ENCODE results near the gene ZCCHC2.

Gene ZCCHC2

DNA sequence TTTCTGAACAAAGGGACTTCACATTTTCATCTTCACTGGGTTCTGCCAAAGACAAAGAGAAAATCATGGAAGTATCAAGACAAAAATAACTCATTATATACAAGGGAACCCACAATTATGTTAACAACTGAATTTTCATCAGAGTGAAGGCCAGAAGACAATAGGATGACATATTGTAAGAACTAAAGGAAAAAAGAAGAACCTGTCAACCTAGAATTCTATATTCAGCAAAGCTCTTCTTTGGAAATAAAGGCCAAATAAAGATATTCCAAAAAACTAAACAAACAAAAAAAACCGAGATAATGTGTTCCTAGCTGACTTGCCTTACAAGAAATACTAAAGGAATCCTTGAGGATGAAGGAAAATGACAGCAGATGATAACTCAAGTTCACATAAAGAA is 10.3 kb upstream of the ZCCHC2 start:
- no peak for DNase-seq

DNA sequence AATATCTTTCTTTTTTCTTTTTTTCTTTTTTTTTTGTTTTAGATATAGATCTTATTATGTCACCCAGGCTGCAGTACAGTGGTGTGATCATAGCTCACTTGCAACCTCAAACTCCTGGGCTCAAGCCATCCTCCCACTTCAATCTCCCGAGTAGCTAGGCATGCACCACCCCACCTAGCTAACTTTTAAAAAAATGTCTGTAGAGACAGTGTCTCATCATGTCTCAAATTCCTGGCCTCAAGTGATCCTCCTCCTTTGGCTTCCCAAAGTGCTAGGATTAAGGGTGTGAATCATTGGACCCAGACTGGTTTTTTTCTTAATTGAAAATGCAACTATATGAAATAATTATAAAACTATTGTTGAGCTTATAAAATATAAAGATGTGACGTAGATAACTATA is 9.8 kb upstream of the ZCCHC2 start:
- no peak for DNase-seq

DNA sequence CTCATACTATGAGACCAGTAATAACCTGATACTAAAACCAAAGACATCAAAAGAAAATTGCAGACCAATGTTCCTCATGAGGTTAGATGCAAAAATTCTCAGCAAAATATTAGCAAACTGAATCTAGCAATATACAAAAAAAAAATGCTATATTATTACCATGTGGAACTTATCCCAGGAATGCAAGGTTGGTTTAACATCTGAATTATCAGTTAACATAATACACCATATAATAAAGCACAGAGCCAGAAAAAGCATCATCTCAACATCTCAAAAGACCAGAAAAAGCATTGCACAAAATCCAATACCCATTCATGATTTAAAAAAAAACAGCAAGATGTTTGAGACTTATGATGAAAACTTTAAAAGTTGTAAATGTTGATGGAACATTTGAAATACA is 8.3 kb upstream of the ZCCHC2 start:
- no peak for DNase-seq

DNA sequence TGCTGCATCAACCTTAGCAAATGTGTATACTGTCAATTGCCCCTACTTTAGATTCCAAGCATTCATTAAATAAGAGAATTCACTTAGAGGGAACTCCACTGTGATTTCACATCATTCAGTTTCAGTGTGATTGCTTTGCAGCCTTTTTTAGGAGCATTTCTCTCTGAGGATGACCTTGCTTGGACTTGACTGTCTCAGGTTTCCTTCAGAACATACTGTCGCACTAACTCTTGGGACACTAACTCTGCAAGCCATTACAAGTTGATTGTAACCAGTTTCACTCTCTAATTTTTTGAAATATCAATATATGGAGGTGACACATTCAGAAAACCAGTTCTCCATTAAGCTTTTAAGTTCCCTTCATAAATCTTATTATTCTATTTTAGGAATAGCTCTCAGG is 6.6 kb upstream of the ZCCHC2 start:
- DNase-seq, result no peak

- no peak for DNase-seq
These were observed 4.1 kb upstream of the ZCCHC2 start for GRCh38 chr18:62518460-62519375.

DNA sequence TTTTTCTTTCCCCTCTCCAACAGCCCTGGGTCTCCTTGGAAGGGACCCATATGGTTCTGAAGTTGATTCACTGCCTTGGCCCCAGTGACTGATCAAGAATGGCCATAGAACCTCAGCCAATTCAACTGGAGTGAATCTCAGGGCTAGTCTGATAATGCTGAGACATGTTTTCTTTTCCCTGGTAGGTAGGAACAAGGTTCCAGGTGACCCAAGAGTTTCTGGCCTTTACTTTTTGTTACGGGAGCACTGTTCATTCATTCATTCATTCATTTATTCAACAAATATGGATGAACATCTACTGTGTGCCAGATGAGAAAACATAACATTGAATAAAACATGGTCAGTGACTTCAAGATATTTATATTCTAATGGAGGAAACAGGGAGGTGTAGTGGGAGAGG is 3.1 kb upstream of the ZCCHC2 start:
- DNase-seq, result no peak

GRCh38 chr18:62521082-62521481 is 1.7 kb upstream of the ZCCHC2 start:
- DNase-seq, result no peak

DNA sequence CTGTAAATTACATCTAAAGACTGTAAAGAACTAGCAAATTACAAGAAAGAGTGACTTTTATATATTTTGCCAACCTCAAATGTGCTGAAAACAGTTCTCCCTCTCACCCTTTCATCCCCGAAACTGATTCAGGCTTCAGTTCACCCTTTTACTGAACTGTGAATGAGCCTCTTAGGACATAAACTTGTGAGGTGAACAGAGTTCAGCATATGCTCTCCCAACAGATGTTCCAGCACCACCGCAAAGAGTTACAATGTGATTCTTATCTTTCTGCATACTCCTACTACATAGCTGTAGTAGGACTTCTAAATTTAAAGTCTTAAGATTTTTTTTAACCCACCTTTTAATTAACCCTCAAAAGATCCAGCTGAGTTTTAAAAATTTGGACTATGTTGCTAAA is 1.2 kb upstream of the ZCCHC2 start:
- no peak for DNase-seq

DNA sequence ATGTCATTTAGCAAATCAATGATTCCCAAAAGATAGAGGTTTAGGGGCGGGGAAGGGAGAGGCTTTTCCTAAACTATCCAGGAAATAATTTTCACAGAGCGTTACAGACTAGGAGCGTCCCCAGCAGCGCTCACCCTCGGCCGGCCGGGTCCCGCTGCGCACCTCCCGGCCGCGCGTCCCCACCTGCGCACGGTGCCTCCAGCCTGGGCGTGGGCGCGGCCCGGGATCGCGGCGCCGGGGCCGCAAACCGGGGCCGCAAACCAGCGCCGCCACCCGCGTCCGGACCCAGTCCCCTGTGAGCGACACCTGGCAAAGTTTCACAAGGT is 684 bp upstream of the ZCCHC2 start:
- DNase-seq, result no peak

- DNase-seq, result no peak
These were observed 397 bp downstream of the ZCCHC2 start for GRCh38 chr18:62523255-62523588.

DNA sequence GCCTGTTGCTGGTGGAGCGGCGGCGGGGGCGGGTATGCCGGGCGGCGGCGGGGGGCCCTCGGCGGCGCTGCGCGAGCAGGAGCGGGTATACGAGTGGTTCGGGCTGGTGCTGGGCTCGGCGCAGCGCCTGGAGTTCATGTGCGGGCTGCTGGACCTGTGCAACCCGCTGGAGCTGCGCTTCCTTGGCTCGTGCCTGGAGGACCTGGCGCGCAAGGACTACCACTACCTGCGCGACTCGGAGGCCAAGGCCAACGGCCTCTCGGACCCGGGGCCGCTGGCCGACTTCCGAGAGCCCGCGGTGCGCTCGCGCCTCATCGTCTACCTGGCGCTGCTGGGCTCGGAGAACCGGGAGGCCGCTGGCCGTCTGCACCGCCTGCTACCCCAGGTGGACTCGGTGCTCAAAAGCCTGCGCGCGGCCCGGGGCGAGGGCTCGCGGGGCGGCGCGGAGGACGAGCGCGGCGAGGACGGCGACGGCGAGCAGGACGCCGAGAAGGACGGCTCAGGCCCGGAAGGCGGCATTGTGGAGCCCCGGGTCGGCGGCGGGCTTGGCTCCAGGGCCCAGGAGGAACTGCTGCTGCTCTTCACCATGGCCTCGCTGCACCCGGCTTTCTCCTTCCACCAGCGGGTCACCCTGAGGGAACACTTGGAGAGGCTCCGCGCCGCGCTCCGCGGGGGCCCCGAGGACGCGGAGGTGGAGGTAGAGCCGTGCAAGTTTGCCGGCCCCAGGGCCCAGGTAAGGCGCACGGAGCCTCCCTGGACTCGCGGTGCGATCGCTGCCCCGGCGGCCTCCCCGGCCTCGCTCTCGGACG is 1.0 kb downstream of the ZCCHC2 start:
- peak; percentile 60 for DNase-seq

GRCh38 chr18:62524440-62525200 is 1.8 kb downstream of the ZCCHC2 start:
- DNase-seq, result peak; percentile 71

GRCh38 chr18:62525608-62526007 is 2.8 kb downstream of the ZCCHC2 start:
- DNase-seq, result no peak

DNA sequence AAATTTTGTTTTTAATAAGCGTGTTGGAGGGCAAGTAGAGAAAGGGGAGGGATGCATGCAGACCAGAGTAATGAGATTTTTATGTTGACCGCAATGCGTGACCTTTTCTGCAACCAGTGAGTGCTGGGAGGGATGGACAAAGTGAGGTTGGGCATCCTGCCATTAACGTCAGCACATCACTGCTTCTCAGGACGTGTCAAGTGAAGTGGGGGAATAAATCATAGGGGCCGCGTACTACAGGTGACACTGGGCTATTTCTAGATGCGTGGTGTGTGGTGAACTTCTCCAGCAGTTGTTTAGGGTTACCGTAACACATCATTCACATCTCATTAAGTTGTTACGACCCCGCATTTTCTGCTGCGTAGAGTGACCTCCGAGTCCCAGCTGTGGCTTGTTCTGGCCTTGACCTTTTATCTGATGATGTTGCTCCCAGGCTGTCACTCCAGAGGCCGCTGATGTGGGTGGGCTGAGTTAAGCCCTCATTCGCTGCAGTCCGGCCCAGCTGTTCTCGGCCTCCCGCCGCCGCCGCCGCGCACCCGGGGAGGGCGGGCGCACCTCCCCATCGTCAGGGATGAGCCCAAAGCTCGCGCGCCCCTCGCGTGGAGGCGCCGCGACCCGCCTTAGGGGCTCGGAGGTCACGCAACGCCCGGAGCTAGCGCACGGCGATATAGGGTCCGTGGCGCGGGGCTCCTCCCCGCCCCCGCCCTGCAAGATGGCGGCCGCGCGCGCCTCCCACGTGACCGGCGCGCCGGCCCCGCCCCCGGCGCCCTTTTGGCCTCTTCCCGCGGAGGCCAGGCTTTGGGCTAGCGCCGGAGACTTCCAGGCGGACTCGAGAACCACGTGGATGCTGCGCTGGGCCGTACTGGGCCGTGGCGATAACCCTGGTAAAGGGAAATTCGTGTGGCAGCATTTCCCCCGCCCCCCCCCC is 3.5 kb downstream of the ZCCHC2 start:
- peak; percentile 83 for DNase-seq

- DNase-seq, result no peak
These were observed 6.8 kb downstream of the ZCCHC2 start for GRCh38 chr18:62529597-62529996.

GRCh38 chr18:62531078-62531477 is 8.3 kb downstream of the ZCCHC2 start:
- no peak for DNase-seq

- no peak for DNase-seq
These were observed 9.1 kb downstream of the ZCCHC2 start for GRCh38 chr18:62531931-62532330.

- no peak for DNase-seq
These were observed 13.2 kb downstream of the ZCCHC2 start for GRCh38 chr18:62536005-62536404.

DNA sequence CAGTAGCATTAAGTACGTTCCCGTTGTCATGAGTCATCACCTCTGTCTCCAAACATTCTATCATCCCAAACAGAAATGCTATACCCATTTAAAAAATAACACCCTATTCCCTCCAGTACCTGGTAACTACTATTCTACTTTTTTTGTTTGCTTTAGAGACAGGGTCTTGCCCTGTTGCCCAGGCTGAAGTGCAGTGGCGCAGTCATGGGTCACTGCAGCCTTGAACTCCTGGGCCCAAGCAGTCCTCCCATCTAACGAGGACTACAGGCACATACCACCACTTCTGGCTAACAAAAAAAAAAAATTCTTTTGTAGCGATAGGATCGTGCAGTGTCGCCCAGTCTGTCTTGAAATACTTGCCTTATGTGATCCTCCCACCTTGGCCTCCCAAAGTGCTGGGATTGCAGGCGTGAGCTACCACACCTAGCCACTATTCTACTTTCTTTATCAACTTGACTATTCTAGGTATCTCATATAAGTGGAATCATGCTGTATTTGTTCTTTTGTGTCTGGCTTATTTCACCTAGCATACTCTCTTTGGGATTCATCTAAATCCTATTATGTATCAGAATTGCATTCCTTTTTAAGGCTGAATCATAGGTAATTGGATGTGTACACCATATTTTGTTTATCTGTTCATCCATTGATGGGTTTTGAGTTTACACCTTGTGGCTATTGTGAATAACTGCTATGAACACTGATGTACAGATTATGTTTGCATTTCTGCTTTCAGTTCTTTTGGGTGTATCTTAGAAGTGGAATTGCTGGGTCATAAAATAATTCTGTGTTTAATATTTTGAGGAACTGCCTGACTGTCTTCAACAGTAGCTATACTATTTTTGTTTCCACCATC is 14.4 kb downstream of the ZCCHC2 start:
- no peak for DNase-seq

GRCh38 chr18:62537946-62538345 is 15.1 kb downstream of the ZCCHC2 start:
- no peak for DNase-seq

- no peak for DNase-seq
These were observed 16.1 kb downstream of the ZCCHC2 start for GRCh38 chr18:62538881-62539280.
